NT2/D1 (cell line): ENCODE data around the gene PPIL4.

ENCODE experiments used
- YY1 ChIP-seq: IDR thresholded peaks from 2 replicates; pipeline ENCODE4 v1.6.1; 2011; ENCODE audit not compliant: insufficient read length, insufficient read depth
- ZNF274 ChIP-seq: IDR thresholded peaks from 2 replicates; pipeline ENCODE4 v1.6.1; 2011; ENCODE audit warnings: mild to moderate bottlenecking, low read depth, low read length

DNA sequence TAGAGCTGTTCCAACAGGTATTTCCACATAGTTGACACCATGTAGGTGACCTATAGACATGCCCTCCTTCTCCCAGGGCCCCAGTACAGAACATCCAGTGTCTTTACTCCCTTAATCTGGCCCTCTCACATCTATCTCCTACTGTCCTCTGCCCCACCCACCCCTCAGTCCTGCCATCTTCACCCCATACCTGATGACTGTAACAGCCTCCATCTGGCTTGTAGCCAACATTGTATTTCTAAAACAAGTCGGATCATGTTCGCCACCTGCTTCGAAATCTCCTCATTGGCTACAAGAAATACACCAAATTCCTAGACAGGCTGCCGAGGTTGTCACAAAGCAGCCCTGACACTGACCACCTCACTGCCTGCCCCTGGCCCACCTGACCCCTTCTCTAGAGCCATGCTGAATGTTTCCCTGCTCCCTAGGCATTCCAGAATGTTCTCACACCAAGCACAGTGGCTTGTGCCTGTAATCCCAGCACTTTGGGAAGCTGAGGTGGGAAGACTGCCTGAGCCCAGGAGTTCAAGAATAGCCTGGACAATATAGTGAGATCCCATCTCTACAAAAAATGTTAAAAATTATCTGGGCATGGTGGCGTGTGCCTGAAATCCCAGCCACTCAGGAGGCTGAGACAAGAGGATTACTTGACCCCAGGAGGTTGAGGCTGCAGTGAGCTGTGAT, 67.1 kb downstream of the PPIL4 start:
- TF ChIP-seq YY1 (no peak), ZNF274 (no peak)
